Measurements from ENCODE around the gene AFAP1.

DNA sequence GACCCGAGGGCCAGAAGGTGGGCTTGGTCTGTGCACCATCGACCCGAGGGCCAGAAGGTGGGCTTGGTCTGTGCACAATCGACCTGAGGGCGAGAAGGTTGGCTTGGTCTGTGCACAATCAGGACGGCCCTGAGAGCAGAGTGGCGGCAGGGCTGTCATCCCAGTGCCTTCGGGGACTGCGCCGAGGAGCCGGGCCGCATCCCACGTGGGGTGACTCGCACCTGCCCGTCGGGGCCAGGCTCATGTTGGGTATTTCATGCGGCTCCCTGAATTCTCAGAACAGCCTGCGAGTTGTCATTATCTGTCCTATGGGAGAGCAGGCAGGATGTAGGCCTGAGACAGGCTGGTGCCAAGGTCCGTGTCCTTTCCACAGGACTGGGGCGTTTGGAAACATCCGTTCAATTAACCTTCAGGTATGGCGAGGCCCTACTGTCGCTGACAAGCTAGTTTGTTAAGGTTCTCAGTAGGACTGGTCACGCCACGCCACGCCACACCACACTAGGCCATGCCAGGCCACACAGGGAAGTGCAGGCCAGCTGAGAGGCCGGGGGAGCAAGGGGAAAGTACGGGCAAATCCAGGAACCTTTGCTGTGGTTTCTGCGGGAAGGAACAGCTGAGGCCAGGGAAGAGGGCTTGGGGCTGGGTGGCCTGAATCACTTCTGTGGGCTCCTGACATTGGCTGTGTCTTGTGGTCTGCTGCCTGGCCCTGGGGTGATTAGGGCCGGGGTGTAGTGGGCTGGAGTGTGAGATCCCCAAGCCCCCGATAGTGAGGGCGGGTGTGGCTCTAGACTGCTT, 182.9 kb downstream of the AFAP1 start:
- TF ChIP-seq, protein P1, sequence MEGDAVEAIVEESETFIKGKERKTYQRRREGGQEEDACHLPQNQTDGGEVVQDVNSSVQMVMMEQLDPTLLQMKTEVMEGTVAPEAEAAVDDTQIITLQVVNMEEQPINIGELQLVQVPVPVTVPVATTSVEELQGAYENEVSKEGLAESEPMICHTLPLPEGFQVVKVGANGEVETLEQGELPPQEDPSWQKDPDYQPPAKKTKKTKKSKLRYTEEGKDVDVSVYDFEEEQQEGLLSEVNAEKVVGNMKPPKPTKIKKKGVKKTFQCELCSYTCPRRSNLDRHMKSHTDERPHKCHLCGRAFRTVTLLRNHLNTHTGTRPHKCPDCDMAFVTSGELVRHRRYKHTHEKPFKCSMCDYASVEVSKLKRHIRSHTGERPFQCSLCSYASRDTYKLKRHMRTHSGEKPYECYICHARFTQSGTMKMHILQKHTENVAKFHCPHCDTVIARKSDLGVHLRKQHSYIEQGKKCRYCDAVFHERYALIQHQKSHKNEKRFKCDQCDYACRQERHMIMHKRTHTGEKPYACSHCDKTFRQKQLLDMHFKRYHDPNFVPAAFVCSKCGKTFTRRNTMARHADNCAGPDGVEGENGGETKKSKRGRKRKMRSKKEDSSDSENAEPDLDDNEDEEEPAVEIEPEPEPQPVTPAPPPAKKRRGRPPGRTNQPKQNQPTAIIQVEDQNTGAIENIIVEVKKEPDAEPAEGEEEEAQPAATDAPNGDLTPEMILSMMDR (conservative IDR thresholded peaks at IDR 0.05; ENCODE audit: low read depth, low read length) = no peak
- no peak for TF ChIP-seq CHD1 (IDR thresholded peaks at IDR 0.05; ENCODE audit: low read depth, low read length)
- no peak for TF ChIP-seq USF2 (IDR thresholded peaks at IDR 0.05; ENCODE audit: low read depth, low read length)
- TF ChIP-seq RAD21 (IDR thresholded peaks at IDR 0.05; ENCODE audit: low read length) = no peak
- TF ChIP-seq SMC3 (IDR thresholded peaks at IDR 0.05; ENCODE audit: low read depth, low read length) = no peak
- TF ChIP-seq POLR2A (IDR thresholded peaks at IDR 0.05; ENCODE audit: low read depth, low read length) = no peak
- TF ChIP-seq RCOR1 (IDR thresholded peaks at IDR 0.05; ENCODE audit: insufficient replicate concordance, low read length) = no peak
- TF ChIP-seq NFE2L2 (IDR thresholded peaks at IDR 0.05; ENCODE audit: low read depth, low read length) = no peak
- no peak for TF ChIP-seq RFX5 (IDR thresholded peaks at IDR 0.05; ENCODE audit: low read depth, low read length)
- TF ChIP-seq FOS (IDR thresholded peaks at IDR 0.05; ENCODE audit: low read depth, low read length) = no peak
- TF ChIP-seq MAFK (IDR thresholded peaks at IDR 0.05; ENCODE audit: low read depth, low read length) = no peak
- TF ChIP-seq CEBPB (IDR thresholded peaks at IDR 0.05; ENCODE audit: low read depth, low read length) = no peak
- TF ChIP-seq MAZ (IDR thresholded peaks at IDR 0.05; ENCODE audit: borderline replicate concordance, low read depth, low read length) = 0 out of 2 replicates have a peak, but pooled peaks have one; percentile 16

Data from IMR-90 (cell line).